Activated T-cell treated with anti-CD3 and anti-CD28 coated beads, Interleukin-2, amount 50 U/mL, for 4 hours (primary cell): ENCODE data around the gene EDA. TPM values are rescaled to one million over a fixed set of nuclear protein-coding genes. Genes with fewer than 3 reads are reported as not detected.

Experiments used
- ATAC-seq, 2 donors: fragments of 200-7000 bp; cut with Tn5 transposase; one replicate each; pipeline ENCODE4 v1.10.0; 2021
- DNase-seq: peaks from one replicate; pipeline ENCODE4 v3.0.0-alpha.2; 2020
- H3K27me3 Mint-ChIP-seq: one replicate; pipeline ENCODE4 v1.8.0; 2021; ENCODE audit warnings: low read depth, mixed read lengths
- H3K36me3 Mint-ChIP-seq: one replicate; pipeline ENCODE4 v1.8.0; 2022; ENCODE audit warnings: mixed read lengths; ENCODE audit not compliant: insufficient read depth
- H3K4me1 Mint-ChIP-seq: one replicate; pipeline ENCODE4 v1.8.0; 2021; ENCODE audit warnings: low read depth, mixed read lengths
- H3K4me3 Mint-ChIP-seq: one replicate; pipeline ENCODE4 v1.8.0; 2021; ENCODE audit warnings: mild to moderate bottlenecking, moderate library complexity, mixed read lengths
- H3K9me3 Mint-ChIP-seq: one replicate; pipeline ENCODE4 v1.8.0; 2021; ENCODE audit warnings: mixed read lengths
- total RNA-seq, 3 donors: library from RNA; stranded (reverse); gene quantifications; one replicate each; pipeline ENCODE4 v1.2.1, GENCODE V29; 2021

The EDA gene
- total RNA-seq, 3 donors from 2014 or later = 0.42 to 2.6 (median 1.2) TPM

DNA sequence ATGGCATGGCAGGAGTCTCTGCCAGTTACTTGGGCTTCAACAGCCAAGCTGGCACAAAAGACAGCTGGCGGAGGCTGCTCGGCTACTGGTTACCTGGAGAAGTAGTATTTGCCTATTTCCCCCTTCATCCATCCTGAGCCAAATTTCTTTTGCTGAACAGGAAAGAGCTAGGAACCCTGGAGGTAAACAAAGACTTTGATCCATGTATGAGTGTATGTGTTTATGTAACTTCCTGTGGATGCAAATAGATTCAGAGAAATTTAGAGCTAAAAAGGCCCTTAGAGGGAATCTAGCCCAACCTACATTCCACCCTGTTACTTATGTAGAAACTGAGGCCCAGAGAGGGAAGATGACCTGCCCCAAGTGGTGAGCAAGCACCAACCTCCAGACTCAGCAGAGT is 422.6 kb downstream of the EDA start:
- H3K4me3 Mint-ChIP-seq = no peak overlapping the region
- H3K9me3 Mint-ChIP-seq = no peaks in the 10 kb centered on the region
- no peak for DNase-seq
- H3K27me3 Mint-ChIP-seq = no peaks in the 10 kb centered on the region
- H3K4me1 Mint-ChIP-seq = no peaks in the 10 kb centered on the region
- no peak for ATAC-seq
- H3K36me3 Mint-ChIP-seq = no peaks in the 10 kb centered on the region

DNA sequence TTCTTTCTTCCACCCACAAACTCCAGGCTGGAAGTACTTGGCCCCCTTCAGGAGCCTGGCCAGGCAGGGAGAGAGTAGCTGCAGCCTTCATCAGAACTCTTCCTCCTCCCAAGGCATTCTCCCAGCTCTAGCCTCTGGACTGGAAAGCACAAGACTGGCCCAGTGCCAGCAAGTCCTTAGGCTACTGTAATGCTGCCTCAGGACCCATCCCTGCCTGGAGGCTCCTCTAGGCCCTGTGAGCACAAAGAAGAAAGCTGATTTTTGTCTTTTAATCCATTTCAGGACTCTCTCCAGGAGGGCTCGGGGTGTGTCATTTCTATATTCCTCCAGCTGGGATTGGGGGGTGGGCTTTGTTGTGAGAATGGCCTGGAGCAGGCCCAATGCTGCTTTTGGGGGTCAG is 423.0 kb downstream of the EDA start:
- Mint-ChIP-seq H3K36me3 (no peaks in the 10 kb centered on the region), H3K4me3 (no peak overlapping the region), H3K27me3 (no peaks in the 10 kb centered on the region), H3K4me1 (no peaks in the 10 kb centered on the region), H3K9me3 (no peaks in the 10 kb centered on the region)
- ATAC-seq (no peak), DNase-seq (no peak)

DNA sequence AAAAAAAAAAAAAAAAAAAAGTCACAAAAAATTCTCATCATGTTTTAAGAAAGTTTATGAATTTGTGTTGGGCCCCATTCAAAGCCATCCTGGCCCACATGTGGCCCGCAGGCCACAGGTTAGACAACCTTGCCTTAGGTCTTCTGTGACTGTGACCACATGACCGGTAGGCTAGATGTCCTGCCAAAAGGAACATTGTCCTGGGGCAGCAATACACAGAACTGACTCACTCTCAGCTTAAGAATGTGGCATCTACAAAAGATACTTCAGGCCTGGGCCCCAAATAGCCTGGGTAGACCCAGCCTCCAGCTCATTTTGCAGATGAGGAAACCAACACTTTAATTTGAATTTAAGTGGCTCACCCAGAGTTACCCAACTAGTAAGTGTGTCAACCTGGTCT is 423.8 kb downstream of the EDA start:
- no peaks in the 10 kb centered on the region for H3K27me3 Mint-ChIP-seq
- H3K36me3 Mint-ChIP-seq = no peaks in the 10 kb centered on the region
- H3K4me1 Mint-ChIP-seq = no peaks in the 10 kb centered on the region
- ATAC-seq (no peak), DNase-seq (no peak)
- H3K9me3 Mint-ChIP-seq = no peaks in the 10 kb centered on the region
- H3K4me3 Mint-ChIP-seq = no peak overlapping the region

DNA sequence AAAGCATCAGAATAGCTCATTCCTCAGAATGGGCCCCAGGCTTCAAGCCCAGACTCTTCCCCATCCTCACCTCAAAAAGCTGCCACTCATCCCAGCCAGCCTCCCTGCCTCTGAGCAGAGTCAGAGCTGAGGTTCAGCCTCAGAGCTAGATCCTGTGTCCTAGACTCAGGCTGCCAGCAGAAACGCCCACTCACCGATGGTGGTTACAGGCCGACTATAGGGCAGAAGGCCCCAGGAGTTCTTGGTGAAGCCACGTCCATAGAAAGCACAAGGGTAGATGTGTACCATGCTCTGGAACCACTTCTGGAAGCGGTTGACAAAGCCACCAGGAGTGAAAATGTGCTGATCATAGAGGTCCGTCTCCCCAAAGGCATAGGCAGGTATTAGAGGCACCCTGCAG is 426.1 kb downstream of the EDA start:
- ATAC-seq (no peak), DNase-seq (no peak)
- H3K36me3 Mint-ChIP-seq = no peaks in the 10 kb centered on the region
- no peaks in the 10 kb centered on the region for H3K9me3 Mint-ChIP-seq
- no peaks in the 10 kb centered on the region for H3K4me1 Mint-ChIP-seq
- H3K4me3 Mint-ChIP-seq = no peak overlapping the region
- no peaks in the 10 kb centered on the region for H3K27me3 Mint-ChIP-seq

DNA sequence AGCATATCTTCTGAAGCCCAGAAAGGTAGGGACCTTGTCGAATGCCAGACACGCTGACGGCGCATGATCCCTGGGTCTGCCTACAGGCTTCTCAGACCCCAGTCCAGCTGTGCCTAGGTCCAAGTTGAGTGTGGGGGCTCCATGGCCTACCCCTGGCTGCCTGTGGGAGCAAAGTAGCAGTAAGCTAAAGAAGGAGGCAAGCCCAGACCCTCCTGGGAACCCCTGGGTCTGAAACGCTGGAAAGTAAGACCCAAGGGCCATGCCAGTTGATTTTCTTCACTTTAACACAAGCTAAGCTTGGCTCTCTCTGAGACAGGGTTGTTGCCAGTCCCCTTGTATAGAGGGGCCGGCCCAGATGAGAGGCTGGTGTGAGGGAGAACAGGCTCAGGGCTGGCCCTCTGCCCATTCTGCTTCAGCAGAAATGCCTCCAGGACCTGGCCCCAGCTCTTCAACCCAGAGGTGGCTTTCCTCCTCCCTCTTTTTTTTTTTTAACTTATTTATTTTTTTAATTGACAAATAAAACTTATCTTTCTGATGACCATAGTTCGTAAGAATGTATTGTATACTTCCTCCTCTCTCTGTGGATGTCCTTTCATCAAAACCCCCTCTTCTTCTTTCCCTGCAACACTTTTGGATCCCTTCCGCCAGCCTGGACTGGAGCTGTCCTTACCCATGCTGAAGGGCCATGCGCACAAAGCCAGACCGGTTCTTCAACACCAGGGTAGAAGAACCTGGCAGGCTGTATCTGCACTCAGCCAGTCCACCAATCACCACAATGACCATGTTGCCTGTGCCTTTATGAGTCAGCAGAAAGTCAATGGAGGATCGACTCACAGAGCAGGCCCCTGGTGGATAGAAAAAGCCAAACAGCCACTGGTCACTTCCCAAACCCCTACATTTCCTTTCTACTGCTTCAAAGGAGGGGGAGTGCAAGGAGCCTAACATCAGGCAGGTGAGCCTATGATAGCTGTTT is 426.8 kb downstream of the EDA start:
- no peaks in the 10 kb centered on the region for H3K27me3 Mint-ChIP-seq
- no peak overlapping the region for H3K4me3 Mint-ChIP-seq
- DNase-seq = no peak
- no peaks in the 10 kb centered on the region for H3K36me3 Mint-ChIP-seq
- ATAC-seq = no peak
- H3K9me3 Mint-ChIP-seq = no peaks in the 10 kb centered on the region
- no peaks in the 10 kb centered on the region for H3K4me1 Mint-ChIP-seq

DNA sequence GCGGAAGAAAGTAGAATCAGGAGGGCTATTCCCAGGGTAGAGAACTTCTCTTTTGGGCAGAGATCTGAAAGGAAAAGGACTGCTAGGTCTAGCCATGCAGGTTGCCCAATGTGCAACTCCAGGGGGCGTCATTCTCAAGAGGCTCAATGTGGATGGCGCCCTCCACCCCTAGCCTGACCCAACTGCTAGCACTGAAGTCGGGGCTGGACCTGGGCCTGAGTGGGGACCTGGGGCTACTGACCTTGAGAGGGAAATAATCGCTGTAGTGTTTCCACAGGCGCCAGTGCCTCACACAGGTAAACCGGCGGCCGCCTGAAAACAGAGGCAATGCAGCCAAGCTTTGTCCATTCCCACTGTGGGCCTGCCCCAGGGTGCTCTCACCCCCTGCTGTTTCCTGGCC is 427.8 kb downstream of the EDA start:
- Mint-ChIP-seq H3K4me3 (no peak overlapping the region), H3K9me3 (no peaks in the 10 kb centered on the region), H3K4me1 (no peaks in the 10 kb centered on the region), H3K27me3 (no peaks in the 10 kb centered on the region), H3K36me3 (no peaks in the 10 kb centered on the region)
- ATAC-seq (no peak), DNase-seq (no peak)

DNA sequence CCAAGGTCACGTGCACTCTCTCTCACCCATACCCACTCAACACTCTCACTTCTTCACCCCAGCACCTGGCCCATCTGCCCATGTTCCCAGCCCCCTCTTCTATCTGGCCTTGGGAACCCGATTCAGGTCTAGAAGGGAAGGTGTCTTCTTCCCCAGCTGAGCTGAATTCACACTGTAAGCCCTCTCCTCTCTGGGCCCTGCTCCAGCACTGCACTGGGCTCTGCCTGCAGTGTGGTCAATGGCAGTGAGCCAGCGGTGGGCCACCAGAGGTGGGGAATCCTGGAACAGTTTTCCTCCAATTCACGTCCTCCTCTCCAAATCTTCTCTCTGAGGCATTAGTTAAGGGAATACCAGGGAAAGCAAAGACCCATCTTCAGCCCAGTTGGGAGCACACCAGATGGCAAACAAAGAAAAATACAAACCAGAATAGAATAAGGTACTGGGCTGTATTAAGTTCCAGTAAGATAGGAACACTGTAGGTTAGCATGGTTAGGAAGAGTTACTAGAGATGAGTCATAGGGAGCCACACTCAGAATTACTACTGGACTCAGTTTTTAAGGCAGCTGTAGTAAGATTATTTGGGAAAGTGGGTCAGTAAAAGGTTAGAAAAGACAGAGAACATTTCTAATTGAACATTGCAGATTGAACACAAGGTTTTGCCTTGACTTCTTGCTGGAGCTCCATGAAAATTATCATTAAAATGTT is 428.8 kb downstream of the EDA start:
- Mint-ChIP-seq H3K4me1 (no peaks in the 10 kb centered on the region), H3K9me3 (no peaks in the 10 kb centered on the region), H3K27me3 (no peaks in the 10 kb centered on the region), H3K4me3 (no peak overlapping the region), H3K36me3 (no peaks in the 10 kb centered on the region)
- ATAC-seq (no peak), DNase-seq (no peak)

DNA sequence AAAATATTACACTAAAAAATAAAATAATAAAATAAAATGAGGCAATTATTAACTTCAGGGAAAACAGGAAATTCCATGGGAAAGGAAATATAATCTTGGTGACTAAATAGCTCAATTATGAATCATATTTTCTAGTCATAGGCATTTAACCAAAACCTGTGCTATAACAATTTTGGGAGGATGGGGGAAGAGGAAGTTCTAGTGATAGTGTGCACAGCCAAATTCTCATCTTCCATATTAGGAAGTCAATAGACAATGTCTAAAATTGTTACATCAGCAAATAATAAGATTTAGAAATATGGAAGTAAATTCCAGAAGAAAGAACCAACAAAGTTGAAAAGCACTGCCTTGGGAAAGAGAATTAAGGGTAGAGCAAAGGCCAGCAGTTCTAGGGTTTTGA is 431.1 kb downstream of the EDA start:
- no peaks in the 10 kb centered on the region for H3K4me1 Mint-ChIP-seq
- no peaks in the 10 kb centered on the region for H3K27me3 Mint-ChIP-seq
- DNase-seq (no peak), ATAC-seq (no peak)
- H3K9me3 Mint-ChIP-seq = no peaks in the 10 kb centered on the region
- H3K4me3 Mint-ChIP-seq = no peak overlapping the region
- H3K36me3 Mint-ChIP-seq = no peaks in the 10 kb centered on the region

DNA sequence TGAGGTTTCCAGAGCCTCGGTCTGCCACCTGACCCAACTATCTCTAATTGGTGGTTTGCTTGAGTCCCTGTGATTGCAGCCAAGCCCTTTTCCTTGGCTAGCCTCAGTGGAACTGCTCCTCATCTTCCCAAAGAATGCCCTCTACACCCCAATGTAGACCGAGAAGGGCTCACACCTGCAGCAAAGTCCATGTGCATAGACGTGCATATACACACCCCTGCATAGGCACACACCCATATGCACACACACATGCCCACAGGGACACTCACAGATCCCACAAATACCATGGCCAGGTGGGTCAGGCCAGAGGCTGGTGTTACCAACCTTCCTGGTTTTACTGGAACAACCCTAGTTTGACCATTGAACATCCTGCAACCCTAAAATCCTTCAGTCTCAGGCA is 433.5 kb downstream of the EDA start:
- Mint-ChIP-seq H3K4me3 (no peak overlapping the region), H3K4me1 (no peaks in the 10 kb centered on the region), H3K9me3 (no peaks in the 10 kb centered on the region), H3K27me3 (no peaks in the 10 kb centered on the region), H3K36me3 (no peaks in the 10 kb centered on the region)
- no peak for ATAC-seq
- DNase-seq = no peak

DNA sequence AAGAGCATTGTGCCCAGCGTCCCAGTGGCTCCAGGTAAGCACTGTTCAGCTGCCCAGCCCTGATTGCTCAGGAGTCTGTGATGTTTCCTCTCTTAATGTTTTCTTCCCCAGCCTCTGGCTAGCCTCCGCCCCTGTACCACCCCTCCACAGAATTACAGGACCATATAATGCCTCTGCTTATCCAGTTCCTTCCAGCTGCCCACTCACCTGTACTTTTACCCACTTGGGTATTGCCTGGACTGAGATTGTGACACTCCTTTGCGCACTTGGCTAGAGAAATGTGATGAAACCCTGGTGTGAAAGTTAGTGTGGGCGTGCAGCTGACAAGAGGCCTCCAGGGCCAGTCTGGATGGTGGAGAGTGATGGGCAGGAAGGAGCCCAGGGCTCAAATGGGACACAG is 434.0 kb downstream of the EDA start, which contains the start of gene AWAT2:
TSS of gene AWAT2 (minus strand) at position 14 of the 400 bp plus-strand sequence. CDS start at position 8, 6 bp downstream.
- Mint-ChIP-seq H3K4me1 (no peaks in the 10 kb centered on the region), H3K27me3 (no peaks in the 10 kb centered on the region), H3K4me3 (no peak within 1 kb of the TSS), H3K36me3 (no peaks in the 10 kb centered on the region), H3K9me3 (no peaks in the 10 kb centered on the region)
- DNase-seq (no peak), ATAC-seq (no peak)

DNA sequence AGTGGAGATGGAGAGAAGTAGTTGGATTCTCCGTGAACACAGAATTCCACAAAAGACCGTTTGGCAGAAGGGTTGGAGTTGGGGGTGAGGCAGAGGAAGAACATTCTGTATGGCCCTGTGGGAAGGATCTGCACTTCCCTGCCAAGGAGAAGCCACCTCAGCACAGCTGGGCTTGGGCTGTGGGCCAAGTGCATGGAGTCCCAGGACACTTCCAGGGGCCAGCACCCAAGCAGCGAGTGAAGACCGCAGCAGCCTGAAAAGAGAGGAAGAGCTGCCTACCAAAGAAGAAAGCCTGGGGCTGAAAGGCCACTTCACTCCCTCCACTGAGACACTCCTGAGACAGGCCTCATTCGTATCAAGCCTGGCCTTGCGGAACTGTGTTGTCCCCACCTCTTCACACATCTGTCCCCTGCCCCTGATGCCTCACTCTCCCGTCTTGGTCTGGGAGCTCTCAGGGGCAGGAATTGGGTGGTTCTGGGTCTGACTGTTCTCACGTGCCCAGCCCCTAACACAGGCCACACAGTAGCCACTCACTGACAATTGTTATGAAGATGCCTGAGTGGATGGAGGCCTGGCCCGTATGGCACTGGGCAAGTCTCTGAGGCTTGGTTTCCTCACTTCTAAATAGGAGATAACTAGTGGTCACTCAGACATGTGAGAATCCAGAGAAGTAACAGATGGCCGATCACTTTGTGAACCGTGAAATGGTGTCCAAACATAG is 437.1 kb downstream of the EDA start:
- Mint-ChIP-seq H3K36me3 (no peaks in the 10 kb centered on the region), H3K27me3 (no peaks in the 10 kb centered on the region), H3K9me3 (no peaks in the 10 kb centered on the region), H3K4me3 (no peak overlapping the region), H3K4me1 (no peaks in the 10 kb centered on the region)
- no peak for DNase-seq
- no peak for ATAC-seq

DNA sequence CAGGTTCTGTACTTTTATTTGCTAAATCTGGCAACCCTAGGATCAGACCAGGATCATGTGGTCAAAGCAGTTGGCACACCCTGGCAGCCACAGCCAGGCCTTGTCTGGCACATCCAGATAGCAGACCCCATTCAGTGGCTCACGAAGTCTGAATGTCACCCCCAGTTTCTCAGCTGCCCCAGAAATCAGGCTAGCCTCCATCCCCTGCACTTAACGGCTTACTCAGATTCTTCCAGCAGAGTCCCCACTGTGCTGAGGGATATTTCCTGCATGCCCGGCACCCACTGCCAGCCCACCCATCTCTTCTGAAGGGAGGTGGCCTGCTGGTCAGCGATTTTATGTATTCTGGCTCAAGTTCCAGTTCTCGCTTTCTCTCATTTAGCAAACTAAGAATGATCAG is 438.5 kb downstream of the EDA start:
- no peak for ATAC-seq
- H3K27me3 Mint-ChIP-seq = no peaks in the 10 kb centered on the region

DNA sequence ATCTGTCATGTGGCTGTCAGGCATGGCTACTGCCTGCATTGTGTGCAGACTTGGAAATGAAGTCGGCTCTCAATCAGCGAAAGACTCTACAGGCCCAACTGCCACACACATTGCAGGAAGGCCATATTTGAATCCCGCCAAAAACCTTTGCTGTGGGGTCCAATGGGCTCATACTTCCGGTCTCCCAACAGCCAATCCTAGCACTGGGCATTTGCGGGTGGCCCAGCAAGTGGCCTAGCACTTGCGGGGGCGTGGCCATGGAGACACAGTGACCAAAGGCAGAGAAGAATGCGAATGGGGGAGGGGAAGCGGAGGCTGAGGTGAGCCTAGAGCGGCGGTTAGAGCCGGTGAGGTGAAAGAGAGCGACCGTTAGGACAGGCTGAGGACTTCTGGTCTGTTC is 446.2 kb downstream of the EDA start, which contains the start of gene OTUD6A:
TSS of gene OTUD6A (plus strand) at position 382 of the 400 bp plus-strand sequence. CDS start 68 bp downstream, outside the sequence.
- Mint-ChIP-seq H3K4me1 (no peaks in the 10 kb centered on the region), H3K27me3 (no peaks in the 10 kb centered on the region), H3K4me3 (no peak within 1 kb of the TSS), H3K9me3 (no peaks in the 10 kb centered on the region), H3K36me3 (no peaks in the 10 kb centered on the region)
- DNase-seq (no peak), ATAC-seq (no peak)

More for the DNA sequence above, 438.5 kb downstream of the EDA start:
- no peak for DNase-seq
- no peaks in the 10 kb centered on the region for H3K36me3 Mint-ChIP-seq
- H3K4me3 Mint-ChIP-seq = no peak overlapping the region
- no peaks in the 10 kb centered on the region for H3K9me3 Mint-ChIP-seq
- no peaks in the 10 kb centered on the region for H3K4me1 Mint-ChIP-seq

DNA sequence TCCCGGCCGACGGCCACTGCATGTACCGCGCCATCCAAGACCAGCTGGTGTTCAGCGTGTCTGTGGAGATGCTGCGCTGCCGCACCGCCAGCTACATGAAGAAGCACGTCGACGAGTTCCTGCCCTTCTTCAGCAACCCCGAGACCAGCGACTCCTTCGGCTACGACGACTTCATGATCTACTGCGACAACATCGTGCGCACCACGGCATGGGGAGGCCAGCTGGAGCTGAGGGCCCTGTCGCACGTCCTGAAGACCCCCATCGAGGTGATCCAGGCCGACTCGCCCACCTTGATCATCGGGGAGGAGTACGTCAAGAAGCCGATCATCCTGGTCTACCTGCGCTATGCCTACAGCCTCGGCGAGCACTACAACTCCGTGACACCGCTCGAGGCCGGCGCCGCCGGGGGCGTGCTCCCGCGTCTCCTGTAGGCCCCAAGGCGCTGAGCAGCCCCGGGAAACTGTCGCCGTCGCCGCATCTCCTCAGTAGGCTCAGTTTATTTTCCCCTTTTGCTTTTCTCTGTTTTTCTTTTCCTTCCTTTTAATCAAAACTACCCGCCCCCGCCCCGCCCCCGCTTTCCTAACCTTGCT is 447.1 kb downstream of the EDA start:
- no peak overlapping the region for H3K4me3 Mint-ChIP-seq
- no peaks in the 10 kb centered on the region for H3K36me3 Mint-ChIP-seq
- DNase-seq = no peak
- no peaks in the 10 kb centered on the region for H3K27me3 Mint-ChIP-seq
- no peaks in the 10 kb centered on the region for H3K9me3 Mint-ChIP-seq
- ATAC-seq = no peak
- no peaks in the 10 kb centered on the region for H3K4me1 Mint-ChIP-seq
